Hepatocyte (in vitro differentiated cells): ENCODE measurements around the gene GGA3. TPM values are rescaled to one million over a fixed set of nuclear protein-coding genes. Genes with fewer than 3 reads are reported as not detected.
A peak's percentile ranks its signal among the peaks of the same experiment; 100 is the strongest.

Experiments
- DNase-seq: peaks from one replicate; pipeline ENCODE4 v3.0.0-alpha.2; 2016; ENCODE audit warnings: low spot score
- H2AFZ ChIP-seq: fragments of 200-600 bp; sonication (generic); 2 replicates; pipeline ENCODE4 v1.6.0; 2016; ENCODE audit warnings: antibody characterized with exemption, mild to moderate bottlenecking
- H3K27ac ChIP-seq: fragments of 200-600 bp; sonication (generic); 2 replicates; pipeline ENCODE4 v1.5.1; 2016; ENCODE audit warnings: mild to moderate bottlenecking
- H3K27me3 ChIP-seq: fragments of 200-600 bp; sonication (generic); 2 replicates; pipeline ENCODE4 v1.6.1; 2016
- H3K36me3 ChIP-seq: fragments of 200-600 bp; sonication (generic); replicated peaks from 2 replicates; pipeline ENCODE4 v1.5.1; 2016; ENCODE audit warnings: low read depth; ENCODE audit not compliant: insufficient read depth
- H3K4me1 ChIP-seq: fragments of 200-600 bp; sonication (generic); 2 replicates; pipeline ENCODE4 v1.5.1; 2016; ENCODE audit warnings: mild to moderate bottlenecking, moderate library complexity; ENCODE audit not compliant: insufficient read depth
- H3K4me2 ChIP-seq: fragments of 200-600 bp; sonication (generic); 2 replicates; pipeline ENCODE4 v1.6.0; 2016
- H3K4me3 ChIP-seq: fragments of 200-600 bp; sonication (generic); 2 replicates; pipeline ENCODE4 v1.5.1; 2016; ENCODE audit warnings: mild to moderate bottlenecking
- H3K79me2 ChIP-seq: fragments of 200-600 bp; sonication (generic); 2 replicates; pipeline ENCODE4 v1.6.0; 2017; ENCODE audit warnings: mild to moderate bottlenecking
- H3K9me2 ChIP-seq: fragments of 200-600 bp; sonication (generic); replicated peaks from 2 replicates; pipeline ENCODE4 v1.6.0; 2017; ENCODE audit warnings: mild to moderate bottlenecking; ENCODE audit not compliant: insufficient read depth
- H3K9me3 ChIP-seq: fragments of 200-600 bp; sonication (generic); 2 replicates; pipeline ENCODE4 v1.5.1; 2016; ENCODE audit warnings: low read depth, mild to moderate bottlenecking
- H4K20me1 ChIP-seq: fragments of 200-600 bp; sonication (generic); 2 replicates; pipeline ENCODE4 v1.6.0; 2016; ENCODE audit warnings: mild to moderate bottlenecking; ENCODE audit not compliant: insufficient read depth, poor library complexity, severe bottlenecking
- EZH2 ChIP-seq: fragments of 200-600 bp; sonication (generic); IDR thresholded peaks from 2 replicates; pipeline ENCODE4 v1.6.1; 2016; ENCODE audit warnings: antibody characterized with exemption, mild to moderate bottlenecking, borderline replicate concordance
- EZH2phosphoT487 ChIP-seq: fragments of 200-600 bp; sonication (generic); IDR thresholded peaks from one replicate; pipeline ENCODE4 v1.6.1; 2018; ENCODE audit warnings: antibody characterized with exemption, mild to moderate bottlenecking, low read depth, moderate library complexity; ENCODE audit not compliant: unreplicated experiment, severe bottlenecking
- WGBS: methylation state at CpG from one replicate; pipeline ENCODE4 v1.1.6; 2016; ENCODE audit warnings: low lambda C conversion rate; ENCODE audit errors: missing lambda C conversion rate; 5-methylcytosine and 5-hydroxymethylcytosine counted together
- polyA plus RNA-seq: library from polyadenylated mRNA; unstranded; fragments of >200 nt; fragmentation: Nextera tagmentation; extraction: Ambion mirVana; gene quantifications from 2 replicates; pipeline ENCODE4 v1.2.1, GENCODE V29; 2016
- total RNA-seq: library from RNA; depleted of rRNA; stranded (reverse); fragments of >200 nt; gene quantifications from 2 replicates; pipeline ENCODE4 v1.2.3, GENCODE V29; 2014
- TF ChIP-seq, protein P1 (sequence below): fragments of 200-600 bp; sonication (generic); IDR thresholded peaks from 2 replicates; pipeline ENCODE4 v1.5.1; 2016; ENCODE audit warnings: antibody characterized with exemption, mild to moderate bottlenecking; ENCODE audit not compliant: poor library complexity

Gene GGA3
- total and polyA plus RNA-seq, 2 experiments from 2014 or later, result 20.2 to 24.4 TPM

DNA sequence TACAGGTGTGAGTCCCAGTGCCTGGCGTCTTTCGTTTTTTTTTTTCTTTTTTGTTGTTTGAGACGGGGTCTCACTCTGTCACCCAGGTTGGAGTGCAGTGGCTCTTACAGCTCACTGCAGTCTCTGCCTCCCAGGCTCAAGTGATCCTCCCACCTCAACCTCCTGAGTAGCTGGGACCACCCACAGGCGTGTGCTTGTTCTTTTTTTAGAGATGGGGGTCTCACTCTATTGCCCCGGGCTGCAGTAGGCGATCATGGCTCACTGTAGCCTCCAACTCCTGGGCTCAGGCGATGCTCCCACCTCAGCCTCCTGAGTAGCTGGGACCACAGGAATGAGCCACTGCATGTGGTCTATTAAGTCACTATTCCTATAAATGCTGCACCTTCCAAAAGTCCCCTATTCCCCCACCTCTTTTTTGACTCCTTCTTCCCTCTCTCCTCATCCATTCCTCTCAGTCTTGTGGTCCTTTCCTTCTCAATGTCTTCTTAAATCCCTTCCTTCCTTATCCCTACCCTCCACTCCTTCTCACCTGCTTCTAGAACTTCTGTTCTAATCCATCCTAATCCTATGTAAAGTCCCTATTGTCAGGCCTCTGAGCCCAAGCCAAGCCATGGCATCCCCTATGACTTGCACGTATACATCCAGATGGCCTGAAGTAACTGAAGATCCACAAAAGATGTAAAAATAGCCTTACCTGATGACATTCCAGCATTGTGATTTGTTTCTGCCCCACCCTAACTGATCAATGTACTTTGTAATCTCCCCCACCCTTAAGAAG lies 9.2 kb downstream of the GGA3 start:
- H3K9me2 ChIP-seq, result no peaks in the 10 kb centered on the region
- H4K20me1 ChIP-seq, result peaks cover 19% of the 10 kb centered on the region
- no peak overlapping the region for H3K27ac ChIP-seq

DNA sequence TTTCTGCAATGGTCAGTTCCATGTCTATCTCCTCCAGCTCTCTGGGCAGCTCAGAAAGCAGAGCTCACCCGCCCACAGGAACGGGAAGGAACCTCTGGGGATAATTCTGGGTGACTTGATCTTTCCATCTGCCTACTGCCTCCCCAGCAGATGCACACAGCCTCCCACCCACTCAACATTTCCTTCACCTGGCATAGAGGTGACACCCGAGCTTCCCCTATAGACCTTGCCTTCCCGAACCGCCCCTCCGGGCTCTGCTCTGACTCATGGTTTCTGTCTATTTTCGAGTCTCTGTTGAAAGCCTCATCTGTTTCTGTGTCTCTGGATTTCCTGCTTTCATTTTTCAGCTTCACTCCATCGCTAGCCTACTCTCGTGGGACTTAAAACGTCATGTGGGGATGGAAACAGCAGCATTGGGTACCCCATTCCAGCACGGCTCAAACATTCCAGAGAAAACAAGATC lies 11.4 kb downstream of the GGA3 start:
- Histone ChIP-seq H3K4me3 (no peak overlapping the region), H3K4me1 (no peaks in the 10 kb centered on the region), H3K79me2 (peaks cover 55% of the 10 kb centered on the region), H3K27me3 (no peaks in the 10 kb centered on the region), H4K20me1 (peaks cover 19% of the 10 kb centered on the region), H3K36me3 (no peaks in the 10 kb centered on the region), H3K27ac (no peak overlapping the region), H3K4me2 (peak overlapping the region; percentile 49), H3K9me2 (no peaks in the 10 kb centered on the region), H3K9me3 (no peaks in the 10 kb centered on the region), H2AFZ (no peak overlapping the region)
- TF ChIP-seq EZH2phosphoT487 (no peak), EZH2 (no peak)
- TF ChIP-seq, protein P1, sequence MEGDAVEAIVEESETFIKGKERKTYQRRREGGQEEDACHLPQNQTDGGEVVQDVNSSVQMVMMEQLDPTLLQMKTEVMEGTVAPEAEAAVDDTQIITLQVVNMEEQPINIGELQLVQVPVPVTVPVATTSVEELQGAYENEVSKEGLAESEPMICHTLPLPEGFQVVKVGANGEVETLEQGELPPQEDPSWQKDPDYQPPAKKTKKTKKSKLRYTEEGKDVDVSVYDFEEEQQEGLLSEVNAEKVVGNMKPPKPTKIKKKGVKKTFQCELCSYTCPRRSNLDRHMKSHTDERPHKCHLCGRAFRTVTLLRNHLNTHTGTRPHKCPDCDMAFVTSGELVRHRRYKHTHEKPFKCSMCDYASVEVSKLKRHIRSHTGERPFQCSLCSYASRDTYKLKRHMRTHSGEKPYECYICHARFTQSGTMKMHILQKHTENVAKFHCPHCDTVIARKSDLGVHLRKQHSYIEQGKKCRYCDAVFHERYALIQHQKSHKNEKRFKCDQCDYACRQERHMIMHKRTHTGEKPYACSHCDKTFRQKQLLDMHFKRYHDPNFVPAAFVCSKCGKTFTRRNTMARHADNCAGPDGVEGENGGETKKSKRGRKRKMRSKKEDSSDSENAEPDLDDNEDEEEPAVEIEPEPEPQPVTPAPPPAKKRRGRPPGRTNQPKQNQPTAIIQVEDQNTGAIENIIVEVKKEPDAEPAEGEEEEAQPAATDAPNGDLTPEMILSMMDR, result no peak
- no peak for DNase-seq
- WGBS, result 69% methylated on average over 11 of the region's 11 CpGs

More for the DNA sequence above, 9.2 kb downstream of the GGA3 start:
- Histone ChIP-seq H3K27me3 (no peaks in the 10 kb centered on the region), H3K4me1 (no peaks in the 10 kb centered on the region), H3K9me3 (no peaks in the 10 kb centered on the region), H3K4me2 (no peak overlapping the region), H3K4me3 (no peak overlapping the region), H3K79me2 (peaks cover 64% of the 10 kb centered on the region), H2AFZ (no peak overlapping the region), H3K36me3 (no peaks in the 10 kb centered on the region)
- DNase-seq, result no peak
- no peak for TF ChIP-seq EZH2phosphoT487
- no peak for TF ChIP-seq EZH2
- TF ChIP-seq, protein P1, result no peak
- 93% methylated on average over 8 of the region's 8 CpGs for WGBS

DNA sequence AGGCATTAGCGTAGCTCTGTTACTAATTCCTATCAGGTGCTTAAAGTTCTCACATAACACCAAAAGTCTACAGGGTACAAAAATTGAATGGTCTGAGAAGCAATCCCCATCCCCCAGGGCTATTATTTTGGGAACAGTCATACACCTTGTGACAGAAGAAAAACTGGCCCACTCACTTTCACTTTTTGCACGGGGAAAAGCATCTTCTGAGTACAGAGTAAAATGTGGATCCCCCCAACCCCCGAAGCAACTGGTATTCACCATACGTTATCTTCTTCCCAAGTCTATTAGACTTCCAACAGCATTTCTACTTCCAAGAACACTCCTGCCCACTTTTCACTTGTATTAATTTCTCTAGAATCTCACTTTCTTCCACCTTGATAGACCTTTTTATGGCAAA lies 11.8 kb downstream of the GGA3 start:
- Histone ChIP-seq H3K4me2 (peak overlapping the region; percentile 49), H3K79me2 (peaks cover 54% of the 10 kb centered on the region), H3K4me1 (no peaks in the 10 kb centered on the region), H3K9me2 (no peaks in the 10 kb centered on the region), H3K4me3 (no peak overlapping the region), H4K20me1 (peaks cover 19% of the 10 kb centered on the region), H3K27me3 (no peaks in the 10 kb centered on the region), H3K9me3 (no peaks in the 10 kb centered on the region), H3K27ac (no peak overlapping the region), H2AFZ (no peak overlapping the region), H3K36me3 (no peaks in the 10 kb centered on the region)
- WGBS, result 82% methylated on average over 4 of the region's 4 CpGs
- TF ChIP-seq EZH2, result no peak
- TF ChIP-seq, protein P1, result no peak
- TF ChIP-seq EZH2phosphoT487, result no peak
- no peak for DNase-seq
